Measurements from ENCODE around the gene LRRTM4. TPM values are rescaled to one million over a fixed set of nuclear protein-coding genes. Genes with fewer than 3 reads are reported as not detected.

The LRRTM4 gene
- total RNA-seq, 4 donors from 2014 or later: 0.24 to 38.4 (median 1.0) TPM; not detected in 1

DNA sequence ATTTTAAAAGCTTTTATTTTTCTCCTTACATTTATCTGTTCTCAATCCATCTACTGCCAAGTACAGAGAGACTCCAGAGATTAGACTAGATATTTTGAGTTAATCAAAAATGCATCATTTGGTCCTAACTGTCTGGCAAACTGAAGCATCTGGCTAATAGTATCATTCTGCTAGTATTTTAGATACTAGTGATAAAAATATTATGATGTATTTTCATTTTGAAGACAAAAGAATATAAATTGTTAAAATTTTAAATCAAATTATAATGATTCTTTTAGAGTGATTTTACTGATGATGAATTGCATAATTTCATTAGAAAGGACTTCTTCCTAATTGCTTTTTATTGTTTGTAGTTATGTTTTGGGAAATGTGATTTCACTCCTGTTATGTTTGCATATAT is 584.0 kb downstream of the LRRTM4 start:
- Histone ChIP-seq H3K27me3 (no peaks in the 10 kb centered on the region), H3K27ac (no peak overlapping the region), H3K4me1 (no peaks in the 10 kb centered on the region), H3K9me3 (no peaks in the 10 kb centered on the region), H3K36me3 (no peaks in the 10 kb centered on the region), H3K4me3 (no peak overlapping the region)
- intact Hi-C loops (cut with DNase I; ENCODE audit: low total_unique reads): no loop called here
- TF ChIP-seq, protein P1, sequence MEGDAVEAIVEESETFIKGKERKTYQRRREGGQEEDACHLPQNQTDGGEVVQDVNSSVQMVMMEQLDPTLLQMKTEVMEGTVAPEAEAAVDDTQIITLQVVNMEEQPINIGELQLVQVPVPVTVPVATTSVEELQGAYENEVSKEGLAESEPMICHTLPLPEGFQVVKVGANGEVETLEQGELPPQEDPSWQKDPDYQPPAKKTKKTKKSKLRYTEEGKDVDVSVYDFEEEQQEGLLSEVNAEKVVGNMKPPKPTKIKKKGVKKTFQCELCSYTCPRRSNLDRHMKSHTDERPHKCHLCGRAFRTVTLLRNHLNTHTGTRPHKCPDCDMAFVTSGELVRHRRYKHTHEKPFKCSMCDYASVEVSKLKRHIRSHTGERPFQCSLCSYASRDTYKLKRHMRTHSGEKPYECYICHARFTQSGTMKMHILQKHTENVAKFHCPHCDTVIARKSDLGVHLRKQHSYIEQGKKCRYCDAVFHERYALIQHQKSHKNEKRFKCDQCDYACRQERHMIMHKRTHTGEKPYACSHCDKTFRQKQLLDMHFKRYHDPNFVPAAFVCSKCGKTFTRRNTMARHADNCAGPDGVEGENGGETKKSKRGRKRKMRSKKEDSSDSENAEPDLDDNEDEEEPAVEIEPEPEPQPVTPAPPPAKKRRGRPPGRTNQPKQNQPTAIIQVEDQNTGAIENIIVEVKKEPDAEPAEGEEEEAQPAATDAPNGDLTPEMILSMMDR (IDR thresholded peaks at IDR 0.05): no peak
- TF ChIP-seq POLR2A (IDR thresholded peaks at IDR 0.05): no peak
- DNase-seq: no peak

DNA sequence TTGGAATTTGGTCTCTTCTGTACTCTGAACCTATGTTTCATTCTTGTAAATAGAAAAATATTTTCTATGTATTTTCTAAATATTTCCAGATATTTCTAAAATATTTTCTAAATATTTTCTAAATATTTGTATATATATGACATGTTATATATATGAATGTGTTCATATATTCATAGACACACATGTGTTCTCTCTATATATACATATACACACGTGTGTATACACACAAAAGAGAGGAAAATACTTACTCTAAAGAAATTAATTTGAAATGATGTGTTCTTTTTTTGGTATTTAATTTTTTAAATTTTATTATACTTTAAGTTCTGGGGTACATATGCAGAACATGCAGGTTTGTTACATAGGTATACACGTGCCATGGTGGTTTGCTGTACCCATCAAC is 589.6 kb downstream of the LRRTM4 start:
- no peak overlapping the region for H3K4me3 ChIP-seq
- intact Hi-C loops (cut with DNase I; ENCODE audit: low total_unique reads): no loop called here
- H3K9me3 ChIP-seq: no peaks in the 10 kb centered on the region
- TF ChIP-seq POLR2A (IDR thresholded peaks at IDR 0.05): no peak
- TF ChIP-seq, protein P1 (IDR thresholded peaks at IDR 0.05): no peak
- no peaks in the 10 kb centered on the region for H3K27me3 ChIP-seq
- DNase-seq: no peak
- H3K4me1 ChIP-seq: no peaks in the 10 kb centered on the region
- H3K27ac ChIP-seq: no peak overlapping the region
- no peaks in the 10 kb centered on the region for H3K36me3 ChIP-seq

DNA sequence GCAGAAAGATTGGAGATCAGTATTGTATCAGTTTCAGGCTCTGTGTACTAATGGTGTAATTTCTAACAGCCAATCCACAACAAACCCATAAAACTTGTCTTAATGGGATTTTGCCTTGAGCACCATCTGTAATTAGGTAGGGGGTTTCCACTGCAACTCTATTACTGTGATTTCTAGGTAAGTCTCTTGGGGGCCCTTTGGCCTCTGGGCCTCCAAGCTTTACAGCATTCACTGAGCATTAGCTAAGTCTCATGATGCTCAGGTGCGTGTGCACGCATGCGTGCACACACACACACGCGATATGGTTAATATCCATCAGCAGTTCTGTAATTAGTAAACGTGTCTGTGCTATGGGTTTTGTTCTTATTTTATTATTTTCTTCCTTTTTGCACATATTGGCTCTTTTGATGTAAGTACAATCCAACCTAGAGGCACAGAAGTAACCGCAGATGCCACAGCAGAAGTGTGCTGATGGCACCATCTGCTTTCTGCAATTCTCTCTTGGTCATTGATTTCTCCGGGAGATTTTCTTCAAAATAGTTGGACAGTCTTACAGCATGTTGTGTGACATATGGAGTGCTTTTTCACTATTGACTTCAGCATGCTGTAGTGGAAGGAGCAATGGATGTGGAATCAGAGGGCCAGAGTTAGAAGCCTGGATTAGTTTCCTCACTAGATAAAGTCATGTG is 592.0 kb downstream of the LRRTM4 start:
- intact Hi-C loops (cut with DNase I; ENCODE audit: low total_unique reads): no loop called here
- Histone ChIP-seq H3K9me3 (no peaks in the 10 kb centered on the region), H3K4me3 (no peak overlapping the region), H3K27me3 (no peaks in the 10 kb centered on the region), H3K36me3 (no peaks in the 10 kb centered on the region), H3K27ac (no peak overlapping the region), H3K4me1 (no peaks in the 10 kb centered on the region)
- DNase-seq: no peak
- TF ChIP-seq, protein P1 (IDR thresholded peaks at IDR 0.05): no peak
- TF ChIP-seq POLR2A (IDR thresholded peaks at IDR 0.05): no peak

DNA sequence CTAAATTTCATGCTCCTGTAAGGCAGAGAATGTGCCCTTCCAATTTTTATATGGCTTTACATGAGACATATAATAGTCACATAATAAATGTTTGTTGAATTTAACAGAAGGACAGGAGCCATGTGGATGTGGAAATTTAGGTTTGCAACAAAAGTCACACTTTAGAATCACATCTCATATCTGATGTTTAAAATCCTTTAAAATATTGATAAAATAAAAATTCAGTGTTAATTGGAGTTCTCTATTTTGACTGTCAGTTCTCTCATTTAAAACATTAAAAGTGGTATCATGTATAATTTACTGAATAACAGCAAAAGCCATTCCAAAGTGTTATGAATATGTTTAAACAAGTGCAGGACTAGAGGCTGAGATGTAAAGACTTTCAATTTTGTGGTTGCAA is 594.1 kb downstream of the LRRTM4 start:
- TF ChIP-seq, protein P1 (IDR thresholded peaks at IDR 0.05): no peak
- TF ChIP-seq POLR2A (IDR thresholded peaks at IDR 0.05): no peak
- Histone ChIP-seq H3K4me3 (no peak overlapping the region), H3K36me3 (no peaks in the 10 kb centered on the region), H3K27ac (no peak overlapping the region), H3K9me3 (no peaks in the 10 kb centered on the region), H3K4me1 (no peaks in the 10 kb centered on the region), H3K27me3 (no peaks in the 10 kb centered on the region)
- no peak for DNase-seq
- intact Hi-C loops (cut with DNase I; ENCODE audit: low total_unique reads): no loop called here

DNA sequence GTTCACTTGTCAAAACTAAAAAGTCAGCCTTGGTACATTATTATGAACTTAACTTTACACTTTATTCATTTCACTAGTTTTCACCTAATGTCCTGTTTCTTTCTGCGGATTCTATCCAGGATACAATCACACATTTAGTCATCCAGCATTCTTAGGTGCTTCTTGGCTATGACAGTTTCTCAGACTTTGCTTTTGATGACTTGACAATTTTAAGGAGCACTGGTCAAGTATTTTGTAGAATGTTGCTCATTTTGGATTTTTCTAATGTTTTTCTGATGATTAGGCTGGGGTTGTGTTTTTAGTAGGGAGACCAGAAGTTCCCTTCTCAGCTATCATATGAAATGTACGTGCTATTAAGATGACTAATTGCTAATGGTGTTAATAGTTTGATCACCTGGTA is 601.2 kb downstream of the LRRTM4 start:
- no peak for TF ChIP-seq POLR2A (IDR thresholded peaks at IDR 0.05)
- TF ChIP-seq, protein P1 (IDR thresholded peaks at IDR 0.05): no peak
- Histone ChIP-seq H3K4me3 (no peak overlapping the region), H3K9me3 (no peaks in the 10 kb centered on the region), H3K4me1 (no peaks in the 10 kb centered on the region), H3K36me3 (no peaks in the 10 kb centered on the region), H3K27me3 (no peaks in the 10 kb centered on the region), H3K27ac (no peak overlapping the region)
- no peak for DNase-seq
- intact Hi-C loops (cut with DNase I; ENCODE audit: low total_unique reads): no loop called here

Measured in uterus (tissue), 4 donors.